SU-DHL-6 (cell line): ENCODE data around the gene LRRC55.

Source experiments
- EZH2phosphoT487 ChIP-seq: fragments of 200-600 bp; sonication (generic), shearing (Covaris generic); conservative IDR thresholded peaks from 2 replicates; pipeline ENCODE4 v1.6.1; 2018; ENCODE audit warnings: mild to moderate bottlenecking, antibody characterized with exemption, low read length, moderate library complexity, mixed read lengths
- TF ChIP-seq, protein P1 (sequence below): fragments of 200-600 bp; sonication (generic); IDR thresholded peaks from one replicate; pipeline ENCODE4 v1.5.1; 2017; ENCODE audit warnings: antibody characterized with exemption, mild to moderate bottlenecking, low read length, moderate library complexity; ENCODE audit not compliant: insufficient read depth, poor library complexity, severe bottlenecking

DNA sequence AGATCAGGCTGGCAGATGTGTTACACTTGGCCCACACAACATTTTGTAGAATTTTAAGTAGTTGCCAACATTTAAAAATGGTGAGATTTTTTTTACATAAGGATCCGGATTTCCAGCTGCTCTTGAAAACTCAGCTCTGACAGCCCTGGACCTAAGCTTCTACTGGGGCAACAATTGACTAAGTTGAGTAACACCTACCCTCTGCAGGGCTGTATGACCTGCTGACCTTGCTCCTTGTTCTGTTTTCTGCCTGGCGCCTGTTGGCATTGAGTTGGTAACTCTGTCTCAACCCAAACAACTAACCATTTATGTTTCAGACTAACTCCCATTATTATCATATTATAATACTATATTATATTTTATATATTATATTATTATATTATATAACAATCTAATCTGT is 21.1 kb upstream of the LRRC55 start:
- TF ChIP-seq, protein P1, sequence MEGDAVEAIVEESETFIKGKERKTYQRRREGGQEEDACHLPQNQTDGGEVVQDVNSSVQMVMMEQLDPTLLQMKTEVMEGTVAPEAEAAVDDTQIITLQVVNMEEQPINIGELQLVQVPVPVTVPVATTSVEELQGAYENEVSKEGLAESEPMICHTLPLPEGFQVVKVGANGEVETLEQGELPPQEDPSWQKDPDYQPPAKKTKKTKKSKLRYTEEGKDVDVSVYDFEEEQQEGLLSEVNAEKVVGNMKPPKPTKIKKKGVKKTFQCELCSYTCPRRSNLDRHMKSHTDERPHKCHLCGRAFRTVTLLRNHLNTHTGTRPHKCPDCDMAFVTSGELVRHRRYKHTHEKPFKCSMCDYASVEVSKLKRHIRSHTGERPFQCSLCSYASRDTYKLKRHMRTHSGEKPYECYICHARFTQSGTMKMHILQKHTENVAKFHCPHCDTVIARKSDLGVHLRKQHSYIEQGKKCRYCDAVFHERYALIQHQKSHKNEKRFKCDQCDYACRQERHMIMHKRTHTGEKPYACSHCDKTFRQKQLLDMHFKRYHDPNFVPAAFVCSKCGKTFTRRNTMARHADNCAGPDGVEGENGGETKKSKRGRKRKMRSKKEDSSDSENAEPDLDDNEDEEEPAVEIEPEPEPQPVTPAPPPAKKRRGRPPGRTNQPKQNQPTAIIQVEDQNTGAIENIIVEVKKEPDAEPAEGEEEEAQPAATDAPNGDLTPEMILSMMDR, result no peak
- TF ChIP-seq EZH2phosphoT487, result no peak
